IgD-negative memory B cell (primary cell): ENCODE results near the gene NRP1. TPM values are rescaled to one million over a fixed set of nuclear protein-coding genes. Genes with fewer than 3 reads are reported as not detected.
A peak's percentile ranks its signal among the peaks of the same experiment; 100 is the strongest.

Experiments used
- H3K27ac Mint-ChIP-seq, 3 donors: one replicate each; pipeline ENCODE4 v1.8.0; 2020 to 2022; ENCODE audit warnings: mild to moderate bottlenecking in 3 of 3, mixed read lengths in 3 of 3, moderate library complexity in 1 of 3
- H3K27me3 Mint-ChIP-seq: one replicate; pipeline ENCODE4 v1.8.0; 2021; ENCODE audit warnings: mixed read lengths
- H3K36me3 Mint-ChIP-seq: one replicate; pipeline ENCODE4 v1.8.0; 2020; ENCODE audit warnings: mild to moderate bottlenecking, mixed read lengths
- H3K4me1 Mint-ChIP-seq, 3 donors: one replicate each; pipeline ENCODE4 v1.8.0; 2020 to 2022; ENCODE audit warnings: mixed read lengths in 3 of 3, mild to moderate bottlenecking in 1 of 3
- H3K4me3 Mint-ChIP-seq, 4 donors: one replicate each; pipeline ENCODE4 v1.8.0; 2020 to 2022; ENCODE audit warnings: mild to moderate bottlenecking in 4 of 4, mixed read lengths in 4 of 4, moderate library complexity in 3 of 4
- H3K9me3 Mint-ChIP-seq, 3 donors: one replicate each; pipeline ENCODE4 v1.8.0; 2020 to 2021; ENCODE audit warnings: mixed read lengths in 3 of 3, mild to moderate bottlenecking in 1 of 3
- polyA plus RNA-seq: library from polyadenylated mRNA; unstranded; fragments of 300-500 nt; fragmentation: Illumina TruSeq; gene quantifications from one replicate; pipeline ENCODE4 v1.2.3, GENCODE V29; 2021

NRP1 gene
- polyA plus RNA-seq, 1 donor from 2014 or later = not detected

GRCh38 chr10:33155720-33156638 lies 178.5 kb downstream of the NRP1 start:
- peak overlapping the region in 2 of 4 donors; percentile 1 to 29 for H3K4me3 Mint-ChIP-seq
- no peaks in the 10 kb centered on the region for H3K36me3 Mint-ChIP-seq
- H3K27ac Mint-ChIP-seq = peak overlapping the region in 2 of 3 donors; percentile 0 to 97
- no peaks in the 10 kb centered on the region for H3K27me3 Mint-ChIP-seq
- H3K9me3 Mint-ChIP-seq = no peaks in the 10 kb centered on the region
- peaks cover 26 to 45% (median 38%) of the 10 kb centered on the region in 3 donors for H3K4me1 Mint-ChIP-seq

- Mint-ChIP-seq H3K36me3 (no peaks in the 10 kb centered on the region), H3K27me3 (no peaks in the 10 kb centered on the region), H3K27ac (peak overlapping the region in 2 of 3 donors; percentile 21 to 97), H3K4me3 (peak overlapping the region in 1 of 4 donors; percentile 29), H3K9me3 (no peaks in the 10 kb centered on the region), H3K4me1 (peaks cover 32 to 52% (median 41%) of the 10 kb centered on the region in 3 donors)
Measured at GRCh38 chr10:33154590-33154989, 179.9 kb downstream of the NRP1 start.

GRCh38 chr10:33153968-33154327 lies 180.5 kb downstream of the NRP1 start:
- H3K27me3 Mint-ChIP-seq = no peaks in the 10 kb centered on the region
- peaks cover 32 to 52% (median 41%) of the 10 kb centered on the region in 3 donors for H3K4me1 Mint-ChIP-seq
- no peaks in the 10 kb centered on the region for H3K9me3 Mint-ChIP-seq
- peak overlapping the region; percentile 12 to 86 (median 44) for H3K4me3 Mint-ChIP-seq
- H3K27ac Mint-ChIP-seq = peak overlapping the region; percentile 76 to 97 (median 89)
- H3K36me3 Mint-ChIP-seq = no peaks in the 10 kb centered on the region

- peaks cover 36 to 52% (median 41%) of the 10 kb centered on the region in 3 donors for H3K4me1 Mint-ChIP-seq
- peaks cover 0 to 2% (median 0%) of the 10 kb centered on the region in 3 donors for H3K9me3 Mint-ChIP-seq
- H3K4me3 Mint-ChIP-seq = peak overlapping the region in 3 of 4 donors; percentile 36 to 86 (median 51)
- H3K36me3 Mint-ChIP-seq = no peaks in the 10 kb centered on the region
- H3K27ac Mint-ChIP-seq = peak overlapping the region; percentile 76 to 97 (median 89)
- H3K27me3 Mint-ChIP-seq = no peaks in the 10 kb centered on the region
Measured at GRCh38 chr10:33153251-33153967, 181.1 kb downstream of the NRP1 start.

GRCh38 chr10:33152750-33153149 lies 181.7 kb downstream of the NRP1 start:
- no peaks in the 10 kb centered on the region for H3K36me3 Mint-ChIP-seq
- peak overlapping the region; percentile 76 to 97 (median 89) for H3K27ac Mint-ChIP-seq
- peaks cover 3% of the 10 kb centered on the region for H3K27me3 Mint-ChIP-seq
- no peak overlapping the region for H3K4me3 Mint-ChIP-seq
- H3K4me1 Mint-ChIP-seq = peaks cover 37 to 52% (median 41%) of the 10 kb centered on the region in 3 donors
- peaks cover 0 to 4% (median 3%) of the 10 kb centered on the region in 3 donors for H3K9me3 Mint-ChIP-seq

DNA sequence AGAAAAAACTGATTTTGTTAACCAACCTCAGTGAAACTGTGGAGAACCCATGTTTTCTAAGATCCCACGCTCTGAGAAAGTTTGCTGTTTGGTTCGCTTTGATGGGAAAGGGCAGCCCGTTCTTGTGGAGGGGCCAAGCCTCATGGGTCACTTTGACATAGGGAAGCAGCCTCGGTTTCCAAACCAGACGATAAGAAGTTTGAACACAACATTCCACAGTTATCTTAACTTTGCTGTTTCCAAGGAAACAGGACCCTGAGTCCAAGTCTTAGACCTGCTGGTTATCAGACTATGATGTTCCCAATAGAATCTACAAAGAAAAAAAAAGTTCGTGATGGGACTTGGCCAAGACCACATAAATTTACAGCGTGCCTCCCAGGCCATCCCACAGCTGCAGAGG lies 182.3 kb downstream of the NRP1 start:
- Mint-ChIP-seq H3K4me3 (no peak overlapping the region), H3K36me3 (no peaks in the 10 kb centered on the region), H3K4me1 (peaks cover 37 to 49% (median 39%) of the 10 kb centered on the region in 3 donors), H3K27me3 (peaks cover 3% of the 10 kb centered on the region), H3K9me3 (peaks cover 0 to 4% (median 3%) of the 10 kb centered on the region in 3 donors), H3K27ac (peak overlapping the region in 2 of 3 donors; percentile 97)

DNA sequence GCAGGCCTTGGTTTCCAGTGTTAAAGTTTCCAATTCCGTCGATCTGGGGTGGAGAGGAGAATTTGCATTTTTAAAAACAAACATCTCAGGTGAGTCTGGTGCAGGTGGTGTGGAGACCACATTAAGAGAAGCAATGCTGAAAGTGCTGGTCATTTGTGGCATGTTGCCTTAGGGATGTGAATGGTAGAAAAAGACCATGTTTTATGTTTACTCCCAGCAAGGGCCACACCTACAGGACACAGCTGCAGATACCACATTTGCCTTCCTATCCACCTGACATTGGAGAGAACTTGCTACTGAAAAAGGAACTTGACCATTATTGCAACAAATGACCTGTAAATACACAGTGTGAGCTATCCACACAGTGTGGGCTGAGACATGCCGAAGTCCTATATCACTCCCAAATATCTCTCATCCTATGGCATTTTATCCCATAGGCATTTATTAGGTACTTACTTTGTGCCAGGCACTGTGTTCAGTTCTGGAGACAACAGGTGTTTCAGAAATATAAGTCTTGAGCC lies 183.1 kb downstream of the NRP1 start:
- Mint-ChIP-seq H3K36me3 (no peaks in the 10 kb centered on the region), H3K27me3 (peaks cover 3% of the 10 kb centered on the region), H3K9me3 (peaks cover 0 to 4% (median 3%) of the 10 kb centered on the region in 3 donors), H3K27ac (peak overlapping the region; percentile 84 to 97 (median 85)), H3K4me1 (peaks cover 37 to 47% (median 39%) of the 10 kb centered on the region in 3 donors), H3K4me3 (peak overlapping the region; percentile 9 to 73 (median 56))

GRCh38 chr10:33150889-33151288 lies 183.6 kb downstream of the NRP1 start:
- H3K4me1 Mint-ChIP-seq = peaks cover 35 to 45% (median 38%) of the 10 kb centered on the region in 3 donors
- peaks cover 3% of the 10 kb centered on the region for H3K27me3 Mint-ChIP-seq
- H3K36me3 Mint-ChIP-seq = no peaks in the 10 kb centered on the region
- peaks cover 0 to 4% (median 3%) of the 10 kb centered on the region in 3 donors for H3K9me3 Mint-ChIP-seq
- H3K27ac Mint-ChIP-seq = peak overlapping the region; percentile 84 to 97 (median 85)
- peak overlapping the region; percentile 10 to 73 (median 56) for H3K4me3 Mint-ChIP-seq

DNA sequence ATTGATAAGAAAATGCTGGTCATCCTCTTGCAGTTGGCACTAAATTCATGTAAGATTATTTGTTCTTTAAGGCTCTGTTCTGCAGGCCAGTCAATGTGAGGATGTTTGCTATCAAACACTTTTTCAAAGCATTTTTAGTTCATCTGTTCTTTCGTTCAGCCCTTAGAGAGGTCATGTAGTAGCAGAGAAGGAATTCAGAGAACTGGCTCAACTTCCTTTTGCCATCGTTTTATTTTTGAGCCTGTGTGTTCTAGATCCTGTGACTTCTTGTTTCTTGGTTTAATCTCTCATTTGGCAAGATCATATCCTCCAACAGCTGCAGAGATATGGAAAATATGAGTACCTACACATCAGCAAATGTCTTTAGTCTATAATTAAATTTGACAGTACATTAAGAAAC lies 184.3 kb downstream of the NRP1 start:
- Mint-ChIP-seq H3K27me3 (peaks cover 3% of the 10 kb centered on the region), H3K4me3 (peak overlapping the region in 3 of 4 donors; percentile 51 to 77 (median 62))

GRCh38 chr10:33147013-33147310 lies 187.5 kb downstream of the NRP1 start:
- Mint-ChIP-seq H3K9me3 (peaks cover 0 to 4% (median 3%) of the 10 kb centered on the region in 3 donors), H3K27ac (no peak overlapping the region), H3K36me3 (peaks cover 1% of the 10 kb centered on the region), H3K4me1 (peaks cover 19 to 22% (median 21%) of the 10 kb centered on the region in 3 donors), H3K27me3 (peaks cover 3% of the 10 kb centered on the region), H3K4me3 (no peak overlapping the region)

More for the DNA sequence above, 184.3 kb downstream of the NRP1 start:
- H3K27ac Mint-ChIP-seq = peak overlapping the region; percentile 84 to 97 (median 85)
- H3K4me1 Mint-ChIP-seq = peaks cover 31 to 38% (median 35%) of the 10 kb centered on the region in 3 donors
- H3K36me3 Mint-ChIP-seq = no peaks in the 10 kb centered on the region
- peaks cover 0 to 4% (median 3%) of the 10 kb centered on the region in 3 donors for H3K9me3 Mint-ChIP-seq

DNA sequence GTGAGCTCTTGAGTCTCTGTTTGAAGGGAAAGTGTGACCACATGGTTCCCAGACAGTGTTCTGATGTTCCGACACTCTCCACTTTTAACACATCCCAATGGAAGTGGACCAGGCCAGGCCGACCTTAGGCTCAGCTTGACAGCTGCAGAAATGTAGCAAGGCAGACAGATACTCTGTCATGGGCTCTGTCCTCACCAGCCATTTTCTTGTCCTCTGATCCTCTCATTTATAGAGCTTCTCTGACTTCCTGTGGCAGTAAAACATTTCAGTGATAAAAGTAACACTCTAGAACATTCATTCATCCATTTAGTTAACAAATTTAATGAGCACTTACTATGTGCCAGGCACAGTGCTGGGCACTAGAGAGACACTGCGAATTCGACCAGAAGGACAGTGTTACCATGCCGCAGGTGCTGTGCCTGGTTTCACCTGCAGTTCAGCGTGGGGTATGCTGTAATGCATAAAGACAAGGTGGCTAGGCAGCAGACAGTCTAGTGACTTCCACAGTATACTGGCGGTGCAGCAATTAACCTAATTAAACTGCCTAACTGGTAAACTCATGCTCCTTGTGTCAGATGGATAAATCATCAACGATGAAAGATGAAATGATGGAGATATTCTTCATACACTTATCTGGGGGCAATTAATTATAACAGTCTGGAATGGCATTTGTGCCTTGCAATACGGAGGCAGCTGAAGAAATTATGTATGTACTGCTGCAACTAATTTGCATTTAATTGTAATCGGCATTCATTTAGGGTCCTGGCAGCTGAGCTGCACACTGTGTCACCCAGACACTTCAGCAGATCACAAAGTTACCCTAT lies 188.1 kb downstream of the NRP1 start:
- Mint-ChIP-seq H3K4me1 (peaks cover 16 to 18% (median 16%) of the 10 kb centered on the region in 3 donors), H3K4me3 (no peak overlapping the region)

DNA sequence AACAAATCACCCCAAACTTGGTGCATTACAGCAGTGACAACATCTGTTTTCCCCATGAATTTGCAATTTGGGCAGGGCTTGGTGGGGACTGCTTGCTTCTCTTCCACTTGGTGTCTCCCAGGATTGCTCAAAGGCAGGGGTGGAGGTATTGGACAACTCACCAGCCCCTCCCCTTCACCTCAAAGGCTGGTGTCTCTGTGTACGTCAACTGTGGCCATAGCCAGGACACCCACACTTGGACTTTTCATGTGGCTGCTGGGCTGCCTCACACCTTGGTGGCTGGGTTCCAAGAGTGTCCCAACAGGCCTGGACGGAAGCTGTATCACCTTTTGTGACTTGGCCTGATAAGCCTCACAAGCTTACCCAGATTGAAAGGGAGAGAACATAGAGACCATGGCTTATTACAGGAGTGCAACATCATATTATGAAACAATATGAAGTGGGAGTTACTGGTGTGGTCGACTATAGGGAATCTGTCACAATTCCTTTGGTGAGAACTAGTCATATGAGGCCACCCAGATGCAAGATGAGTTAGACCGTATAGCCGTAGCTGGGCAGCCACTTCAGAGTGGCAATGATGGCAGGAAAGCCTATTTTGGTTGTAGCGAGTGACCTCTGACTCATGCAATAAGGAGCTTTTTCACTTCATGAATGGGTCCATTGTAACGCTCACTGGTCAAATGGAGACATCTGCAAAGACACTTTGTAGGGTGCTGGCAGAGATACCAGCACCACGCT lies 188.8 kb downstream of the NRP1 start:
- Mint-ChIP-seq H3K9me3 (peaks cover 0 to 4% (median 3%) of the 10 kb centered on the region in 3 donors), H3K36me3 (peaks cover 1% of the 10 kb centered on the region), H3K27ac (no peak overlapping the region), H3K4me3 (no peak overlapping the region), H3K27me3 (peaks cover 3% of the 10 kb centered on the region), H3K4me1 (peaks cover 10 to 16% (median 12%) of the 10 kb centered on the region in 3 donors)

More for the DNA sequence above, 188.1 kb downstream of the NRP1 start:
- Mint-ChIP-seq H3K9me3 (peaks cover 0 to 4% (median 3%) of the 10 kb centered on the region in 3 donors), H3K27me3 (peaks cover 3% of the 10 kb centered on the region), H3K36me3 (peaks cover 1% of the 10 kb centered on the region), H3K27ac (no peak overlapping the region)

DNA sequence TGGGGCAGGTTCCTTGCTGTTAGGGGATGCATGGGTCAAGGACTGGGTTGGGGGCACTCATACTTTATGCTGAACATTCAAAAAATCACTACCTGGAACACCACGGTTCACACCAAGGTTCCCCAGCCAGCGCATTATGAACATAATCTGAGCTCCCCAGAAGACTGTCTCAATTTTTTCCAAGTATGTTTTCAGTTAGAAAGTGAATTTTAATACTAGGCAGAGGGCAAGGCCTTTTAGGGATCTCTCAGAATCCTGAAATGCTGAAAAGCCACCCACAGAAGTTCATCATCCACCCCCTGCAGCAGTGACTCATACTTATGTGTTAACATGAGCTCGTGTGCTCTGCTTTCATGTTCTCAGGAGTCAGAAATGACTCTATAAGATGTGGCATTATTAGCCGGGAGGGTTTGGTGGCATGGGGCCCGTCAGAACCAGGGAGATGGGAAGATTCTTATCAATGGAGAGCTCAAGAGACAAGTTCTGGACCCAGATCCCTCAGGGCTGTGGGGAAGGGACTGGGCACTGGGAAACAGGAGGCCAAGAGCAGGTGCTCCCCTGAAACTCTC lies 191.2 kb downstream of the NRP1 start:
- Mint-ChIP-seq H3K4me3 (peak overlapping the region in 1 of 4 donors; percentile 39), H3K4me1 (peaks cover 6 to 10% (median 9%) of the 10 kb centered on the region in 3 donors), H3K27me3 (peaks cover 3% of the 10 kb centered on the region), H3K9me3 (peaks cover 0 to 3% (median 2%) of the 10 kb centered on the region in 3 donors), H3K36me3 (peaks cover 1% of the 10 kb centered on the region), H3K27ac (peak overlapping the region in 2 of 3 donors; percentile 34 to 86)
